H9 (cell line): ENCODE data around the gene CDK8. TPM values are rescaled to one million over a fixed set of nuclear protein-coding genes. Genes with fewer than 3 reads are reported as not detected.

Source experiments
- DNase-seq: peaks from one replicate; pipeline ENCODE4 v3.0.0-alpha.2; 2017
- H2AFZ ChIP-seq: one replicate; pipeline ENCODE4 v1.6.1; 2013; ENCODE audit warnings: mild to moderate bottlenecking, low read length, control low read depth, moderate library complexity
- H2AK5ac ChIP-seq: 2 replicates; pipeline ENCODE4 v1.6.1; 2013; ENCODE audit warnings: low read length, control low read depth, mixed read lengths; ENCODE audit not compliant: insufficient read length
- H2BK120ac ChIP-seq: one replicate; pipeline ENCODE4 v1.6.1; 2013; ENCODE audit warnings: low read depth, mild to moderate bottlenecking, low read length, control low read depth, inconsistent platforms; ENCODE audit not compliant: poor library complexity, severe bottlenecking
- H2BK12ac ChIP-seq: 2 replicates; pipeline ENCODE4 v1.6.1; 2013; ENCODE audit warnings: low read length, control low read depth, mixed read lengths, low read depth; ENCODE audit not compliant: insufficient read length
- H2BK15ac ChIP-seq: 2 replicates; pipeline ENCODE4 v1.6.1; 2013; ENCODE audit warnings: low read depth, low read length, control low read depth
- H2BK20ac ChIP-seq: one replicate; pipeline ENCODE4 v1.6.1; 2013; ENCODE audit warnings: low read depth, mild to moderate bottlenecking, low read length, control low read depth, inconsistent platforms; ENCODE audit not compliant: poor library complexity, severe bottlenecking
- H2BK5ac ChIP-seq: 2 replicates; pipeline ENCODE4 v1.6.1; 2013; ENCODE audit warnings: low read length, control low read depth, mixed read lengths; ENCODE audit not compliant: insufficient read length
- H3K14ac ChIP-seq: 2 replicates; pipeline ENCODE4 v1.6.1; 2013; ENCODE audit warnings: low read length, control low read depth; ENCODE audit not compliant: insufficient read depth
- H3K18ac ChIP-seq: 2 replicates; pipeline ENCODE4 v1.6.1; 2013; ENCODE audit warnings: low read depth, mild to moderate bottlenecking, mixed read lengths, low read length, control low read depth; ENCODE audit not compliant: insufficient read length
- H3K23ac ChIP-seq: 2 replicates; pipeline ENCODE4 v1.6.1; 2013; ENCODE audit warnings: low read length, control low read depth, mixed read lengths, low read depth; ENCODE audit not compliant: insufficient read length
- H3K23me2 ChIP-seq: 2 replicates; pipeline ENCODE4 v1.6.1; 2013; ENCODE audit warnings: low read depth, mild to moderate bottlenecking, mixed read lengths, low read length, control low read depth; ENCODE audit not compliant: insufficient read length, poor library complexity, severe bottlenecking
- H3K27ac ChIP-seq: 2 replicates; pipeline ENCODE4 v1.5.1; 2013; ENCODE audit warnings: low read length, control low read depth, mixed read lengths, low read depth; ENCODE audit not compliant: insufficient read length
- H3K27me3 ChIP-seq: 2 replicates; pipeline ENCODE4 v1.6.1; 2013; ENCODE audit warnings: low read length, control low read depth, inconsistent platforms; ENCODE audit not compliant: insufficient read depth
- H3K4ac ChIP-seq: 2 replicates; pipeline ENCODE4 v1.6.1; 2013; ENCODE audit warnings: low read depth, mild to moderate bottlenecking, control low read depth, inconsistent platforms, low read length, moderate library complexity
- H3K4me1 ChIP-seq: 2 replicates; pipeline ENCODE4 v1.6.1; 2013; ENCODE audit warnings: low read length, control low read depth, inconsistent platforms; ENCODE audit not compliant: insufficient read depth
- H3K4me2 ChIP-seq: 2 replicates; pipeline ENCODE4 v1.6.1; 2013; ENCODE audit warnings: low read length, control low read depth, mixed read lengths; ENCODE audit not compliant: insufficient read length, insufficient read depth
- H3K56ac ChIP-seq: 2 replicates; pipeline ENCODE4 v1.6.1; 2013; ENCODE audit warnings: low read depth, mild to moderate bottlenecking, mixed read lengths, low read length, control low read depth; ENCODE audit not compliant: insufficient read length
- H3K79me1 ChIP-seq: 2 replicates; pipeline ENCODE4 v1.6.1; 2013; ENCODE audit warnings: low read depth, mild to moderate bottlenecking, moderate library complexity, low read length, control low read depth, inconsistent platforms; ENCODE audit not compliant: insufficient read depth, poor library complexity, severe bottlenecking
- H3K79me2 ChIP-seq: 2 replicates; pipeline ENCODE4 v1.6.1; 2013; ENCODE audit warnings: low read length, control low read depth, inconsistent platforms; ENCODE audit not compliant: insufficient read depth
- H3K9ac ChIP-seq: 2 replicates; pipeline ENCODE4 v1.6.1; 2013; ENCODE audit warnings: low read length, control low read depth, mixed read lengths; ENCODE audit not compliant: insufficient read length; ENCODE audit errors: extremely low read depth
- H3K9me3 ChIP-seq: one replicate; pipeline ENCODE4 v1.6.1; 2013; ENCODE audit warnings: low read depth, low read length, inconsistent platforms; ENCODE audit not compliant: control insufficient read depth
- H3T11ph ChIP-seq: one replicate; pipeline ENCODE4 v1.6.1; 2013; ENCODE audit warnings: mild to moderate bottlenecking, low read length, control low read depth, inconsistent platforms
- H4K20me1 ChIP-seq: one replicate; pipeline ENCODE4 v1.6.1; 2013; ENCODE audit not compliant: control insufficient read depth, insufficient read length, insufficient read depth
- H4K5ac ChIP-seq: 2 replicates; pipeline ENCODE4 v1.6.1; 2013; ENCODE audit warnings: low read depth, mild to moderate bottlenecking, mixed read lengths, low read length, control low read depth; ENCODE audit not compliant: insufficient read length
- H4K8ac ChIP-seq: replicated peaks from 2 replicates; pipeline ENCODE4 v1.6.1; 2013; ENCODE audit warnings: low read length, control low read depth, mixed read lengths, low read depth; ENCODE audit not compliant: insufficient read length
- H4K91ac ChIP-seq: 2 replicates; pipeline ENCODE4 v1.6.1; 2013; ENCODE audit warnings: low read depth, mild to moderate bottlenecking, moderate library complexity, mixed read lengths, low read length, control low read depth; ENCODE audit not compliant: insufficient read length
- H3K27ac Mint-ChIP-seq, 3 experiments: 2 replicates in 2 of 3; 3 replicates in 1 of 3; pipeline ENCODE4 v1.8.0; 2020 to 2021; ENCODE audit warnings: mixed read lengths in 3 of 3, mild to moderate bottlenecking in 1 of 3, moderate library complexity in 1 of 3
- H3K27me3 Mint-ChIP-seq: 2 replicates; pipeline ENCODE4 v1.8.0; 2021; ENCODE audit warnings: low read depth, mild to moderate bottlenecking, moderate library complexity, mixed read lengths
- H3K36me3 Mint-ChIP-seq, 3 experiments: 2 replicates in 2 of 3; 3 replicates in 1 of 3; pipeline ENCODE4 v1.8.0; 2020 to 2021; ENCODE audit warnings: low read depth in 3 of 3, mixed read lengths in 3 of 3; ENCODE audit not compliant: insufficient read depth in 1 of 3
- H3K4me1 Mint-ChIP-seq, 2 experiments: 2 replicates each; pipeline ENCODE4 v1.8.0; 2020; ENCODE audit warnings: mixed read lengths in 2 of 2
- H3K4me3 Mint-ChIP-seq, 2 experiments: 2 replicates in 1 of 2; 3 replicates in 1 of 2; pipeline ENCODE4 v1.8.0; 2020 to 2021; ENCODE audit warnings: mild to moderate bottlenecking in 2 of 2, mixed read lengths in 2 of 2, moderate library complexity in 1 of 2
- H3K9me3 Mint-ChIP-seq, 2 experiments: 2 replicates in 1 of 2; 3 replicates in 1 of 2; pipeline ENCODE4 v1.8.0; 2020; ENCODE audit warnings: mild to moderate bottlenecking in 2 of 2, mixed read lengths in 2 of 2, moderate library complexity in 1 of 2
- total RNA-seq: library from RNA; stranded (reverse); gene quantifications from 2 replicates; pipeline ENCODE4 v1.2.1, GENCODE V29; 2021
- TF ChIP-seq, protein P1 (sequence below): fragments of 200-600 bp; sonication (generic); conservative IDR thresholded peaks from 3 replicates; pipeline ENCODE4 v1.8.0; 2021; ENCODE audit warnings: antibody characterized with exemption, mild to moderate bottlenecking

CDK8 gene
- total RNA-seq, 1 experiment from 2014 or later: 18.1 TPM

DNA sequence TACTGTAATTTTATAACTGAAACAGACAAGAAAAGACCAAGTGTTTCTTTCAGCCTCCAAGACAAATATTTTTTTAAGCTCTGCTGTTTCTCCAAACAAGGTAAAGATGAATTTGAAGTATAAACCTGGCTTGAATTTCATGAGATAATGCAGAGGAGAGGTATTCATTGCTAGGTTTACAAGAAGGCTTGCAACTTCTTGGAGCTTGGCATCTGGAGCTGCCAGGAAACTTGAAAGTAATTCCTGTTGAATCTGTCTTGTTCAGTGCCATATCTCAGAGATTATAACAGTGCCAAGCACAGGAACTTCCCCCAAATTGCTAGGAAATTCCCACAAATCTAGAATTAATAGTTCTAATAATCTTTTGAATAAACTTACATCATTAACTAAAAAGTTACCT is 70.9 kb downstream of the CDK8 start:
- no peaks in the 10 kb centered on the region for H3K27me3 Mint-ChIP-seq
- Histone ChIP-seq H3K79me2 (peaks cover 5% of the 10 kb centered on the region; the same call in 1 of the 2 replicates), H3K14ac (no peak overlapping the region), H3K4me1 (no peaks in the 10 kb centered on the region), H2BK12ac (no peak overlapping the region), H4K91ac (no peak overlapping the region), H3K18ac (no peak overlapping the region), H3K4me2 (no peak overlapping the region), H4K20me1 (no peaks in the 10 kb centered on the region), H2AK5ac (no peak overlapping the region), H3K23me2 (no peaks in the 10 kb centered on the region), H2BK20ac (no peak overlapping the region), H3K23ac (no peak overlapping the region), H4K8ac (no peak overlapping the region), H2BK5ac (no peak overlapping the region), H3T11ph (no peak overlapping the region), H2AFZ (no peak overlapping the region), H3K27me3 (no peaks in the 10 kb centered on the region), H2BK15ac (no peak overlapping the region), H4K5ac (no peak overlapping the region), H3K4ac (no peak overlapping the region), H3K9ac (no peak overlapping the region), H3K9me3 (no peaks in the 10 kb centered on the region), H3K27ac (no peak overlapping the region), H3K56ac (no peak overlapping the region), H2BK120ac (no peak overlapping the region), H3K79me1 (peaks cover 2% of the 10 kb centered on the region)
- H3K4me3 Mint-ChIP-seq: no peak overlapping the region
- H3K9me3 Mint-ChIP-seq: no peaks in the 10 kb centered on the region; a peak in 1 of 5 replicates
- no peak for DNase-seq
- H3K36me3 Mint-ChIP-seq: peaks cover 0 to 5% (median 3%) of the 10 kb centered on the region in 3 experiments; a peak in 3 of 7 replicates
- H3K4me1 Mint-ChIP-seq: peaks cover 19% of the 10 kb centered on the region in 2 experiments
- TF ChIP-seq, protein P1, sequence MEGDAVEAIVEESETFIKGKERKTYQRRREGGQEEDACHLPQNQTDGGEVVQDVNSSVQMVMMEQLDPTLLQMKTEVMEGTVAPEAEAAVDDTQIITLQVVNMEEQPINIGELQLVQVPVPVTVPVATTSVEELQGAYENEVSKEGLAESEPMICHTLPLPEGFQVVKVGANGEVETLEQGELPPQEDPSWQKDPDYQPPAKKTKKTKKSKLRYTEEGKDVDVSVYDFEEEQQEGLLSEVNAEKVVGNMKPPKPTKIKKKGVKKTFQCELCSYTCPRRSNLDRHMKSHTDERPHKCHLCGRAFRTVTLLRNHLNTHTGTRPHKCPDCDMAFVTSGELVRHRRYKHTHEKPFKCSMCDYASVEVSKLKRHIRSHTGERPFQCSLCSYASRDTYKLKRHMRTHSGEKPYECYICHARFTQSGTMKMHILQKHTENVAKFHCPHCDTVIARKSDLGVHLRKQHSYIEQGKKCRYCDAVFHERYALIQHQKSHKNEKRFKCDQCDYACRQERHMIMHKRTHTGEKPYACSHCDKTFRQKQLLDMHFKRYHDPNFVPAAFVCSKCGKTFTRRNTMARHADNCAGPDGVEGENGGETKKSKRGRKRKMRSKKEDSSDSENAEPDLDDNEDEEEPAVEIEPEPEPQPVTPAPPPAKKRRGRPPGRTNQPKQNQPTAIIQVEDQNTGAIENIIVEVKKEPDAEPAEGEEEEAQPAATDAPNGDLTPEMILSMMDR: no peak
- no peak overlapping the region for H3K27ac Mint-ChIP-seq
